ENCODE data around the gene ELMO1.

The ELMO1 gene

GRCh38 chr7:36851382-36851781 is 597.3 kb downstream of the ELMO1 start:
- DNase-seq = no peak

GRCh38 chr7:36847946-36848345 is 600.7 kb downstream of the ELMO1 start:
- no peak for DNase-seq

- no peak for DNase-seq
Measured at GRCh38 chr7:36844374-36844773, 604.3 kb downstream of the ELMO1 start.

- DNase-seq = no peak
Measured at GRCh38 chr7:36840904-36841303, 607.8 kb downstream of the ELMO1 start.

GRCh38 chr7:36838616-36839225 is 609.9 kb downstream of the ELMO1 start:
- DNase-seq = no peak

GRCh38 chr7:36831049-36831448 is 617.6 kb downstream of the ELMO1 start:
- no peak for DNase-seq

GRCh38 chr7:36827726-36828703 is 620.6 kb downstream of the ELMO1 start:
- DNase-seq = no peak

- no peak for DNase-seq
Measured at GRCh38 chr7:36825501-36825900, 623.2 kb downstream of the ELMO1 start.

GRCh38 chr7:36823353-36823752 is 625.3 kb downstream of the ELMO1 start:
- no peak for DNase-seq

- DNase-seq = no peak
Measured at GRCh38 chr7:36821617-36822016, 627.0 kb downstream of the ELMO1 start.

- no peak for DNase-seq
Measured at GRCh38 chr7:36820527-36821170, 628.0 kb downstream of the ELMO1 start.

- no peak for DNase-seq
Measured at GRCh38 chr7:36819639-36820038, 629.0 kb downstream of the ELMO1 start.

GRCh38 chr7:36814311-36814710 is 634.4 kb downstream of the ELMO1 start:
- peak; percentile 15 for DNase-seq

- DNase-seq = no peak
Measured at GRCh38 chr7:36811807-36812206, 636.9 kb downstream of the ELMO1 start.

GRCh38 chr7:36810489-36810888 is 638.2 kb downstream of the ELMO1 start:
- DNase-seq = no peak

- no peak for DNase-seq
Measured at GRCh38 chr7:36810032-36810431, 638.6 kb downstream of the ELMO1 start.

- DNase-seq = no peak
Measured at GRCh38 chr7:36809510-36809909, 639.2 kb downstream of the ELMO1 start.

GRCh38 chr7:36809086-36809485 is 639.6 kb downstream of the ELMO1 start:
- DNase-seq = no peak

- DNase-seq = no peak
Measured at GRCh38 chr7:36806891-36807290, 641.8 kb downstream of the ELMO1 start.
